Choroid plexus epithelial cell (primary cell): Measurements from ENCODE around the gene RPL28.

Experiments
- DNase-seq: peaks from one replicate; pipeline ENCODE4 v3.0.0-alpha.2; 2010; ENCODE audit warnings: low read depth
- H3K4me3 ChIP-seq: 2 replicates; pipeline ENCODE4 v1.5.1; 2011; ENCODE audit warnings: low read depth, mild to moderate bottlenecking, control low read depth, low read length, moderate library complexity
- CTCF ChIP-seq: conservative IDR thresholded peaks from 2 replicates; pipeline ENCODE4 v1.5.1; 2011; ENCODE audit warnings: low read depth, mild to moderate bottlenecking, control low read depth, inconsistent platforms, low read length, moderate library complexity

RPL28 gene

DNA sequence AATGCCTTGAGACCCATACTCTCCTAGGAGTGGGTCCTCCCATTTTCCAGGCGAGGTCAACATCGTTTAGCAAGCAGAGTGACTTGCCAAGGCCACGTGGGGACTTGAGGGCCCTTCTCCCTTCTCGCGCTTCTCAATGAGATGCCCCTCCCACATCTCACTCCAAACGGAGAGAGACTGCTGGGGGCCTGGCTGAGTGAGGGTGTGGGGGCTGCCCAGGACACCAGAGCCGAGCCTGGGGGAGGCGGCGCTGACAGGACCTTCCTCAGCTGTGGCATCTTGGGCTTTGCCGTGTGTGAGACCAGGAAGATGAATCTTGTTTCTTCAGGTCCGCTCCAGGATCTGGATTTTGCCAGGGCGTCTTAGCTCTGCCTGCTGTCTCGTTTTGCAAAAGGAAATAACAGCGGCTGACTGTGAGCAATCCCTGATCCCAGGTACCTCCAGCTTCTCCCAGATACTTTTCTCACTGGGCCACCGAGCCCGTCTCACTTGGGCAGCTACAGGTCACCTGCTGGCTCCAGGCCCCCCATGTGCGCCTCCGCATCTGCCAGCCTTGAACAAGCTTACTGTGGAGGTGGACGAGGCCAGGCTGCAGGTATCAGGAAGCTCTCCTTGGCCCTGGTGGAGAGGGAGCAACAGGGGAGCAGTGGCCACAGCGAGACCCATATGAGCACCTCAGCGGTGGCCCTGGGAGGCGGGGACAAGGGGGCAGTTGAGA lies 37.3 kb upstream of the RPL28 start:
- TF ChIP-seq CTCF, result no peak
- no peak for DNase-seq
- no peak overlapping the region for H3K4me3 ChIP-seq

DNA sequence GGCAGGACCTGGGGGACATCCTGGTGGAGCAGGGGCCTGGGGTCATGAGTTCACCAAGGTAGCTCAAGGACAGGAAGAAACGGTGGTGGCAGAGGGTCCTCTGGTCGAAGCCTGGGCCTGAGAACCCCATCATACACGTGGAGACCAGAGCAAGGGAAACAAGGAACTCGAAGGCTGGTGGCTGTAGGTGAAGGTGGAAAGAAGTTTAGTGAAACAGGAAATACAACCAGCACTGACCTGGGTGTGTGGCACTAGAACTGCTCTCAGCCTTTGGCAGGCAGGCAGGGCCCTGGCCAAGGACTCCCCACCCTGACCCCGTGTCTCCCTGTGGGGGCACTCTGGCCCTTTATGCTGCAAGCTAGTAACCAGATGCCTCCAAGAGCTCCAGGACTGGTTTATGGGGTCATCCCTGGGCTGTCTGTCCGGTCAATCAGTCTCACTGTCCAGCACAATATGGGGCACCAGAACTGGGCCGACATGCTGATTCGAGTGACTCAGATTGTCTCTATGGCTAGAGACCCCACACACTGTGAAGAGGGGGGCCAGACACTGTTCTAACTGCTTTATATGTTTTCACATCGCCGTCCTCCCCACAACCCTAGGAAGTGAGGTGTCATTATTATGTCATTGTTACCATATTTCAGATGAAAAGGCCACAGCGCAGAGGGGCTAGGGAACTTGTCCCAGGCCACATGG lies 35.0 kb upstream of the RPL28 start:
- no peak for DNase-seq
- TF ChIP-seq CTCF, result no peak
- no peak overlapping the region for H3K4me3 ChIP-seq

- DNase-seq, result no peak
- no peak for TF ChIP-seq CTCF
- no peak overlapping the region for H3K4me3 ChIP-seq
Measured at GRCh38 chr19:55352040-55352439, 33.7 kb upstream of the RPL28 start.

- DNase-seq, result no peak
- H3K4me3 ChIP-seq, result no peak overlapping the region
- no peak for TF ChIP-seq CTCF
Measured at GRCh38 chr19:55352549-55353145, 33.1 kb upstream of the RPL28 start.

DNA sequence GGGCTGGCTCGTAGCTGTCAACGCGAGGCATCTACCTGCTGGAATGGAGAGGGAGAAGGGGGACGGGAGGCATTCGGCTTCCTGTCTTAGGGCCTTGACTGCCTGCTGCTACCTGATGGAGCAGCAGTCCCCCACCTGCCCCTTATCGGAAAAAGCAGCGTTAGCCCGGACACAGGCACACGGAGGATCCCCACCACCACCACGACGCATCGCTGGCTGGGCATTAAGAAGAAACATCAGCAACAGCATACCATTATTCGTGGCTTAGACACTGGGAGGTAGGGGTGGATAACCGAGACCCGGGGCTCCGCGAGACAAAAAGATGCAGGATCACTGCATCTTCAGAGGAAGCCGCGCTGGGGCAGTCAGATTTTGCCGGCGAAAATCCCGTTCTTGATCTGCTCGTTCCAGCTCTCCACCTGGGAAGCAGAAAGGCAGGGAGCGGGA lies 32.4 kb upstream of the RPL28 start:
- peak overlapping the region; percentile 59 for H3K4me3 ChIP-seq
- DNase-seq, result no peak
- no peak for TF ChIP-seq CTCF

DNA sequence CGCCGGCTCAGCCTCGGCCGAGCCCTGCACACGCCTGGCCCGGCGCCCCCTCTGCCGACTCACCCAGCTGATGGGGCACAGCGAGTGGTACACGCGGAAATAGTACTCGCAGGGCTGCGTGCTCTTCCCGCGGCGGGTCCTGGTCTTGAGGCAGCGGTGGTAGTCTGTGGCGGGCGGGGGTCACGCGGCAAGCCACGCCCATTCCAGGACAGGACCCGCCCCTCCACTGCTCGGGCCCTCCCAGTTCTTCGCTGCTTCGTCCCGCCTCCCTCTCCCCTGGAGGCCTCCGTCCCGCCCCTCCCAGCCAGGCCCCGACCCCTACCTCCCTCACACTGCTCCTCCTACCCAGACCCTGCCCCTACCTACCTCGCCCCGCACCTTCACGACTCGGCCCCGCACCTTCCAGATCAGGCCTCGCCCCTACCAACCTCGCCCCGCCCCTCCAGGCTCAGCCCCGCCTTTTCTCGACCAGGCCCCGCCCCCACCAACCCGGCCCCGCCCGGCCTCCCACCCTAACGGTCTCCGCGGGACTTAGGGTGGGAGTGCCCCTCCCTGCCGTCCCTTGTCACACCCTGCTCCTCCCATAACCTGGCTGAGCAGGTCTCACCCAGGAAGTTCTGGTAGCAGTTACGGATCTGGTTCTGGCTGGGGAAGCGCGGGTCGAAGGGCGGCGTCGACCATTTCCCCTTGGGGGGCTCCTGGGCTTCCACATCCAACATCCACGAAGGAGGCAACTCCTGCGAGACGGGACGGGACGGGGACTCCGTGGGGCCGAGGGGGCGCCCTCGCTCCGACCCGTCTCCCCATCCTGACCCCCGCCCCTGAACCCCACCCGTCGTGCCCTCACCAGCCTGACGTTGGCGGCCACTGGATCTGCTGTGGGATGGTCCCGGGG lies 31.7 kb upstream of the RPL28 start:
- DNase-seq, result peak; percentile 61
- no peak for TF ChIP-seq CTCF
- peak overlapping the region; percentile 59 for H3K4me3 ChIP-seq
